ENCODE results near the gene GAS2L1. TPM values are rescaled to one million over a fixed set of nuclear protein-coding genes. Genes with fewer than 3 reads are reported as not detected.

Gene GAS2L1
- total and polyA plus RNA-seq, 2 experiments from 2014 or later = 5.2 to 9.5 TPM

- no peak for TF ChIP-seq ZNF462 (CRISPR knock-in tag; IDR thresholded peaks at IDR 0.05)
- no peak for TF ChIP-seq POLR2AphosphoS5 (IDR thresholded peaks at IDR 0.05; ENCODE audit: low read depth)
- TF ChIP-seq EZH2 (IDR thresholded peaks at IDR 0.05; ENCODE audit: low read depth, unreplicated experiment) = no peak
- no peak for TF ChIP-seq NANOG (IDR thresholded peaks at IDR 0.05; ENCODE audit: borderline replicate concordance)
- no peak for TF ChIP-seq ZNF114 (CRISPR knock-in tag; IDR thresholded peaks at IDR 0.05)
- TF ChIP-seq CREB1 (CRISPR knock-in tag; IDR thresholded peaks at IDR 0.05; ENCODE audit: low read depth) = no peak
Observed at GRCh38 chr22:29310863-29311339, 4.5 kb downstream of the GAS2L1 start (continued).

DNA sequence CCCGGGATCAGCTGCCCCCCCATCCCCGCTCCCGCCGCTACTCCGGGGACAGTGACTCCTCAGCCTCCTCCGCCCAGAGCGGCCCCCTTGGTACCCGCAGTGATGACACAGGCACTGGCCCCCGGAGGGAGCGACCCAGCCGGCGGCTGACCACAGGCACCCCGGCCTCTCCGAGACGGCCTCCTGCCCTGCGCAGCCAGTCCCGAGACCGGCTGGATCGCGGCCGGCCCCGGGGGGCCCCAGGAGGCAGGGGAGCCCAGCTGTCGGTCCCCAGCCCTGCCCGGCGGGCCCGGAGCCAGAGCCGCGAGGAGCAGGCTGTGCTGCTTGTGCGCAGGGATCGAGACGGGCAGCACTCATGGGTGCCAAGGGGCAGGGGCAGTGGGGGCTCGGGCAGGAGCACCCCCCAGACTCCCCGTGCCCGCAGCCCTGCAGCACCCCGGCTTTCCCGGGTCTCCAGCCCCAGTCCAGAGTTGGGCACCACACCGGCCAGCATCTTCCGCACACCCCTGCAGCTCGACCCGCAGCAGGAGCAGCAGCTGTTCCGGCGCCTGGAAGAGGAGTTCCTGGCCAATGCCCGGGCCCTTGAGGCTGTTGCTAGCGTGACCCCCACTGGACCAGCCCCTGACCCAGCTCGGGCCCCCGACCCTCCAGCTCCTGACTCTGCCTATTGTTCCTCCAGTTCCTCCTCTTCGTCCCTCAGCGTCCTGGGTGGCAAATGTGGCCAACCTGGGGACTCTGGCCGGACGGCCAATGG, 5.2 kb downstream of the GAS2L1 start:
- Histone ChIP-seq H4K20me1 (replicated peaks; ENCODE audit: insufficient read depth) (peaks cover 9% of the 10 kb centered on the region), H3K27me3 (ENCODE audit: insufficient read depth) (peaks cover 41% of the 10 kb centered on the region), H3K4me1 (ENCODE audit: insufficient read depth) (peaks cover 5% of the 10 kb centered on the region; the same call in 1 of the 2 replicates), H3K9me2 (ENCODE audit: insufficient read depth) (no peaks in the 10 kb centered on the region), H3K36me3 (ENCODE audit: insufficient read depth) (no peaks in the 10 kb centered on the region), H3F3A (replicated peaks; ENCODE audit: low read depth) (peaks cover 24% of the 10 kb centered on the region), H3K27ac (ENCODE audit: low read depth) (no peak overlapping the region), H3K79me2 (replicated peaks; ENCODE audit: insufficient read depth) (no peaks in the 10 kb centered on the region), H3K4me3 (no peak overlapping the region), H3K4me2 (no peak overlapping the region), H2AFZ (no peak overlapping the region)
- no peak overlapping the region for H3K4me3 Mint-ChIP-seq
- DNase-seq (ENCODE audit: low spot score) (no peak), ATAC-seq (no peak)
- peaks cover 28% of the 10 kb centered on the region for H3K4me1 Mint-ChIP-seq
- peaks cover 35% of the 10 kb centered on the region for H3K27me3 Mint-ChIP-seq (ENCODE audit: insufficient read depth, low read depth, poor library complexity)
- H3K27ac Mint-ChIP-seq = no peak overlapping the region
- no peak for TF ChIP-seq CREB1 (CRISPR knock-in tag; IDR thresholded peaks at IDR 0.05; ENCODE audit: low read depth)
- peaks cover 17% of the 10 kb centered on the region for H3K9me3 Mint-ChIP-seq
- peaks cover 7% of the 10 kb centered on the region; the same call in 1 of the 3 replicates for H3K36me3 Mint-ChIP-seq (ENCODE audit: low read depth)

Data from GM23338 (cell line).